22Rv1 (cell line): Measurements from ENCODE around the gene ANO9.

ENCODE experiments used
- H3K27ac ChIP-seq: fragments of 450-650 bp; 2 replicates; pipeline ENCODE4 v1.5.1; 2017
- ZFX ChIP-seq: fragments of 450-650 bp; IDR thresholded peaks from 2 replicates; pipeline ENCODE4 v1.6.1; 2017; ENCODE audit warnings: antibody characterized with exemption, borderline replicate concordance
- TF ChIP-seq, protein P1 (sequence below): fragments of 450-650 bp; IDR thresholded peaks from 2 replicates; pipeline ENCODE4 v1.5.1; 2017; ENCODE audit warnings: mild to moderate bottlenecking

ANO9 gene

DNA sequence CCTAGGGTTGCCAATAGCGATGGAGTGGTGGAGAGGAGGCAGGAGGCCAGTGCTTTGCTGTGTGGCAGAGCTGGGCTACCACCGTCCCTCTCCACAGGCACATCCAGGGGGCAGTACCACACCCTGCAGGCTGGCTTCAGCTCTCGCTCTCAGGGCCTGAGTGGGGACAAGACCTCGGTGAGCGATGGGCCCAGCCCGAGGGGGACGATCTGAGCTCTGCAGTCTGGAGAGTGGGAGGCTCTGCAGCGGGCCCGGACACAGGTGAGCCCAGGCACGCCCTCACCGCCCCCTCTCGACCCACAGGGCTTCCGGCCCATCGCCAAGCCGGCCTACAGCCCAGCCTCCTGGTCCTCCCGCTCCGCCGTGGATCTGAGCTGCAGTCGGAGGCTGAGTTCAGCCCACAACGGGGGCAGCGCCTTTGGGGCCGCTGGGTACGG lies 45.3 kb downstream of the ANO9 start:
- TF ChIP-seq ZFX: no peak
- TF ChIP-seq, protein P1, sequence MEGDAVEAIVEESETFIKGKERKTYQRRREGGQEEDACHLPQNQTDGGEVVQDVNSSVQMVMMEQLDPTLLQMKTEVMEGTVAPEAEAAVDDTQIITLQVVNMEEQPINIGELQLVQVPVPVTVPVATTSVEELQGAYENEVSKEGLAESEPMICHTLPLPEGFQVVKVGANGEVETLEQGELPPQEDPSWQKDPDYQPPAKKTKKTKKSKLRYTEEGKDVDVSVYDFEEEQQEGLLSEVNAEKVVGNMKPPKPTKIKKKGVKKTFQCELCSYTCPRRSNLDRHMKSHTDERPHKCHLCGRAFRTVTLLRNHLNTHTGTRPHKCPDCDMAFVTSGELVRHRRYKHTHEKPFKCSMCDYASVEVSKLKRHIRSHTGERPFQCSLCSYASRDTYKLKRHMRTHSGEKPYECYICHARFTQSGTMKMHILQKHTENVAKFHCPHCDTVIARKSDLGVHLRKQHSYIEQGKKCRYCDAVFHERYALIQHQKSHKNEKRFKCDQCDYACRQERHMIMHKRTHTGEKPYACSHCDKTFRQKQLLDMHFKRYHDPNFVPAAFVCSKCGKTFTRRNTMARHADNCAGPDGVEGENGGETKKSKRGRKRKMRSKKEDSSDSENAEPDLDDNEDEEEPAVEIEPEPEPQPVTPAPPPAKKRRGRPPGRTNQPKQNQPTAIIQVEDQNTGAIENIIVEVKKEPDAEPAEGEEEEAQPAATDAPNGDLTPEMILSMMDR: 0 out of 2 replicates have a peak, but pooled peaks have one; percentile 10

DNA sequence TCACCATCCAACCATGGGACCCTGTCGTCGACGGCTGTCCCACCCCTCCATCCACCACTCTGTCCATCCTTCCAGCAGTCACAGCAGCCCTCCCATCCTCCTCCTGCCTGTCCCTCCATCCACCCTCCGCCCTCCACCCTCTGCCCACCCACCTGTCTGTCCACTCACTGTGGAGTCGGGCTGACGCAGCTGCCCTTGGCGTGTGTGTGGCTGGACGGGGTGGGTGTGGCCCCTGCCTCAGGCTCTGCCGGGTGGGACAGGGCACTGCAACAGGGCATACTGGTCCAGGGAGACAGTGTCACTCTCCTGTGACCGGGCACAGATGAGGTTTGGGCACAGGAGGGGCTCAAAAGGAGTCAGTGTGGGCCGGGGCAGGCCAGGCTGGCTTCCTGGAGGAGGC lies 45.9 kb downstream of the ANO9 start:
- peak overlapping the region; percentile 91 for H3K27ac ChIP-seq
- TF ChIP-seq, protein P1: no peak
- TF ChIP-seq ZFX: no peak

More for the DNA sequence above, 45.3 kb downstream of the ANO9 start:
- no peak overlapping the region for H3K27ac ChIP-seq

DNA sequence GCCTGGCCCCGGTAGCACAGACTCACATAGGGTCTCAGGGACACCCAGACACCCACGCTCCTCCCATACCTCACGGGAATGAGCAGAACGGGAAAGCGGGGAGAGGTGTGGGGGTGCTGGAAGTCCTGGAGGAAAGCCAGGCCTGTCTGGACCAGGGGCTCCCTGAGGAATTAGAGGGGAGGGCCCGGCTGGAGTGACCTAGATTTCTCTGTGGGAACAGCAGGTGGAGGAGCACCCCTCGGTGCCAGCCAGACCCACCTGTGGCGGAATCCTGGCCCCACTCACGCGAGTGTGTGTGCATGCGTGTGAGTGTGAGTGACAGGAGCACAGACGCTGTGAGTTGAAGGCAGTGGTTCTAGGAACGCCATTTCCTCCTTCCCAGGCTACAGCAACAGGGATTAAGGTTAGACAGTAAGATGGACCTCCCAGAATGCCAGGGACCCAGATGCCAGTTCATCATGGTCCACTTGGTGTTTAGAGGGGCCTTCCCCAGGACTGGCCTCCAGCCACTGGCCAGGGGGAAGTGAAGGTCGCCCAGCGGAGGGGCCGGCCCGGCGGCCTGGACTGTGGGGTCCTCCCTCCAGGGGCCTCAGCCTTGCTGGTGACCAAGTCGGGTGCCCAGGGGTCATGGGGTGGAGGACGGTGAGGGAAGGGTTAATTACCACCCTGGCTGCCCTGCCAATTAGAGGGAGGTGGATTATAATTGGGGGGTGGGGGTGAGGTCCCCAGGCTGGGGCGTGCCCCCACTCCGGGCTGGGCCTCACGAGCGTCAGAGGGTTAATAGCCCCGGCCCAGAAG lies 46.8 kb downstream of the ANO9 start:
- peak overlapping the region; percentile 91 for H3K27ac ChIP-seq
- no peak for TF ChIP-seq ZFX
- TF ChIP-seq, protein P1: no peak

DNA sequence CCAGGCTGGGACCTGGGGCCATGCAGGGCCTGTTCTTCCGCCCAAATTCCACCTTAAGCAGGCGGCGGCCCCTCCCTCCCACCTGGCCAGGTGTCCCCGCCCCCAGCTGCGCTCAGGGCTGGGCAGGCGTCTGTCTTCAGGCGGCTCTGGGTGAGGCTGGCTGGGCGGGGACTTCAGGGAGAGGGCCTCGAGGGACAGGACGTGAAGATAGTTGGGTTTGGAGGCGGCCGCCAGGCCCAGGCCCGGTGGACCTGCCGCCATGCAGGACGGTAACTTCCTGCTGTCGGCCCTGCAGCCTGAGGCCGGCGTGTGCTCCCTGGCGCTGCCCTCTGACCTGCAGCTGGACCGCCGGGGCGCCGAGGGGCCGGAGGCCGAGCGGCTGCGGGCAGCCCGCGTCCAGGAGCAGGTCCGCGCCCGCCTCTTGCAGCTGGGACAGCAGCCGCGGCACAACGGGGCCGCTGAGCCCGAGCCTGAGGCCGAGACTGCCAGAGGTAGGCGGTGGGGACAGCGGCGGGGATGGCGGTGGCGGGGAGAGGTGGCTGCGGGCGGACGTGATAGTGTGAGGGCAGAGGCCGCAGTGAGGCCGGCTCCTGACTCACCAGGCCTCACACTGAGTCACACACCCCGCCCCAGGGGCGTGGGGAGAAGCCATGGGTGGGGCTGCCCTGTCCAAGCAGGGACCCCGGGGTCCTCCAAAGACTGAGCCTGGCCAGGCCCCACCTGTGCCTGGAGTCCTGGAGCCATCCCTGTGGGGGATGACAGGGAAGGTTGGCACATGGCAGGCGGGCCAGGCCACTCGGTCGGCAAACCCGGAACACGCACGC lies 47.6 kb downstream of the ANO9 start, which contains the start of gene PKP3:
Gene PKP3, plus strand, starts transcription at position 176 of the 824 bp plus-strand sequence. Its CDS starts 84 bp downstream, at position 260.
- peak within 1 kb of the TSS; percentile 91 for H3K27ac ChIP-seq
- TF ChIP-seq, protein P1: no peak
- TF ChIP-seq ZFX: 0 out of 2 replicates have a peak, but pooled peaks have one; percentile 24

DNA sequence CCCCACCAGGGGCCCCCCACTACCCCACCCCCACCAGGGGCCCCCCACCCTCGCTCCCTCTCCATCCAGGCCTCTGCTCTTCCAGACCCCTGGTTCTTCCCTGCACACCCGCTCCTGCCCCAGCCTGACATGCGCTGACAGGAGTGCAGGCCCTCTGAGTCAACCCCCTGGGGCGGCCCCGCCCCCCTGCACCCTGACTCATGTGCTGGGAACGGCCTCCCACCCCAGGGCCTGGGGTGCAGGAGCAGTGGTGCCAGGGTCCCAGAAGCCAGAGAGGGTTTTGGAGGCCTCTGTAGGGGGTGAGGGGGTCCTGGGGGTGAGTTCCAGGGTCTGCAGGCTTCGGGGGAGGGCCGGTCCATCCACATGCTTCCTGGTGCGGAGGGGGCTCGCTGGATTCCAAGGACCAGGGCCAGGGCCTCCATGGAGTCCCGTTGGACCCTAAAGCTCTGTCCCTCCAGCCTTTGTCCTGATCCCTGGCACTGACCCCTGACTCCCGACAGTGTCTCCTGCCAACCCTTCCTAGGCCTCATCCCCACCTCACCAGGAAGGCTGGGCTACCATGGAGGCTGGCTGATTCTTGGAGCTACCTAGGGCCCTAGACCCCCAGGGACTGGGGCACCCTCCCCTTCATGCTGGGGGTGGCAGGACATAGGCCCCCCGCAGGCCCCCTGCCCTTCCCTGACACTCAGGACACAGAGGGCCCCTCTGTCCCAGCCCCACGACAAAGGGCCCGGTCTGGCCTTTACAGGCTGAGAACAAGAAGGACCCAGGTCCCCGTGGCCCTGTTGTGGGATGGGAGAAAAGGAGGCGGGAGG lies 48.4 kb downstream of the ANO9 start:
- TF ChIP-seq, protein P1: no peak
- TF ChIP-seq ZFX: no peak

DNA sequence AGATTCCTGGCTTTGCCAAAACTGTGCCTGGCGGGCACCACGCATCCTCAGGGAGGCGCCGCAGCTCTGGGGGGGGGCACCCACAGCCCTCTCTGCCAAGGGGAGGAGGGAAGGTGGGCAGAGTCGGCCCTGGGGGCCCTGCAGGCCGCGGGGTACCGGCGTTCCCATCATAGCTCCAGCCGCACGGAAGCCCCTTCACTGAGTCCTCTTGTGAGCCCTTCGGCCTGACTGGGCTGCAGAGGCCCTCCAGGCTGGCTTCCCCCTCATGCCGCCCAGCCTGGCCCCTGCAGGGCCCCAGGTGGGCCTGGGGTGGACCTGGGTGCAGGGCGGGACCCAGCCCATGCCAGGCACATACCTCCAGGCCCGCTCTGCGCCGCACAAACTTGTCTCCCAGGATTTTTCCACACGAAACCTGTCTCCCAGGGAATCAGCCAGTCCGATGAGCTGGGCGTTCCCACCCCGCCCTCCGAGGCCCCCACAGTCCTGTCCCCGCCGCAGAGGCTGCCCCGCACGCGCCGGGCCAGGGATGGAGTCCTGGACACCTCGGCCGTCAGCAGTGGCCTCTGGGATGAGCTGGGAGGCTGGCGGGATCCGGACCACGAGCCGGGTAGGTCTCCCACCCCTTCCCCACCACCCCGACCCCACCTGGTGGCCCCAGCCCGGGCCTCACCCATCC lies 49.6 kb downstream of the ANO9 start:
- H3K27ac ChIP-seq: no peak overlapping the region
- TF ChIP-seq ZFX: no peak
- TF ChIP-seq, protein P1: no peak

More for the DNA sequence above, 48.4 kb downstream of the ANO9 start:
- H3K27ac ChIP-seq: peak overlapping the region; percentile 91
